ENCODE data around the gene RAB30.
"Not testable (repeated sequence)": the region's sequence is repeated elsewhere in the genome, so short reads cannot be mapped to it uniquely, and the experiment has no call there.

RAB30 gene

GRCh38 chr11:82979824-82980223 is 91.9 kb downstream of the RAB30 start:
- DNase-seq = no peak

DNA sequence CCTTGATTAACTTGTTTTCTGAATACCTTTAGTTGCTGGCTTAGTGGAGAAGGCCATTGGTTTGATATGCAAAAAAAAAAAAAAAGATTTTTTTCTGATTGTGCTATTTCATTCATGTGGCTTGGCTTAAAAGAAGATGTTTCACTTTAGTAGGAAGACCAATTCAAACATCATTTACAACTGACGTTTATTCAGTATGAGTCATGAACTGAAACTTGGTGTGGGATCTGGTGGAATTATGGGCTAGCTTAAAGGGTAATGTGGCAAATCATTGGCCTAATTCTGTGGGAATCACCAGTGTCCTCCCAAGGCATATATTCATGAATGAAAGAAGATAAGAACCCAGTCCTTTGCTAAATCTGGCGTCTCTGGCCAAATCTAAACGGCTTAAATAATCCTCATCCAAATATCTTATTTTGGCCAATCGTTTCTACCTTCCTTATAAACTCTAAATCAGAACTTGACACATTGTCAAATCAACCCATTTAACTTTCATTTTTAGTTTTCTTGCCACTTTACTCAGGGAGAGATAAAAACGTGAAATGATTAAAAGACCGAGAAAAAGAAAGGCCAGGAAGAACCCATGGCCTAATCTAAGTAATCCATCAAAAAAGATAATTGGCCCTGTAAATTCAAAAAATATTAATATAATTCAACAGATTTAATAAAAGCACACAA is 93.1 kb downstream of the RAB30 start:
- no peak for DNase-seq

DNA sequence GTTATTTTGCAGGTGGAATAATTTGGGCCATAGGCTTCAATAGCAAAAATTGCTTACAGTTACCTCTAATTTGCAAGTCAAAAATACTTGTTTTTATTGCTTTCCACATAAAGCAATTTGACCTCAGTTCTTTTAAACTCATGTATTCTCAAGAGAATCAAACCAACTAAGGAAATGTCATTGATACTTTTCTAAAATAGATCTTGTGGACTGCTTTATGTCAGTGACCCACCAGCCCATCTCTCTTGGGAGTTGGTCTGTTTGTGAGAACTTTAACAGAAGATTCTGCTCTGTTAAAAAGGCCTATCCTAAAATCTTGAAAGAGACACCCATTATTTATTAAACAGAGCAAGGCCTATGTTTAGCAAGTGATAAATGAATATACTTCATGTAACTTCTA is 94.9 kb downstream of the RAB30 start:
- no peak for DNase-seq

GRCh38 chr11:82975882-82976281 is 95.8 kb downstream of the RAB30 start:
- no peak for DNase-seq

GRCh38 chr11:82974851-82975250 is 96.8 kb downstream of the RAB30 start:
- DNase-seq = no peak

DNA sequence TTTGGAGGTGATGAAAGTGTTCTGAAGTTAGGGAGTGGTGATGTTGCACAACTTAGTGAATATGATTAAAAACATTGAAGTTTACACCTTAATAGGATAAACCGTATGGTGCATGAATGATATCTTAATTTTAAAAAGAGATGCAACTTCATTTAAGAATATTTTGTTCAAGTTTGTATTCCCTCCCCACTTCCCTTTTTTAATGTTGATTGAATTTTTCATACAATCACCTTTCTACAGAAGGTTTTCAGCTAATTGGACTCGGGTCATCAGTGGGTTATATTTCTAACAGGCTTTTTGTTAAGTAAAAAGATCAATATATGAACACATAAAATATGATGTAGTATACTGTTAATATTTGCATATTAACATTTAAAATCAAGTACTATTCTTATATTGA is 97.6 kb downstream of the RAB30 start:
- no peak for DNase-seq

GRCh38 chr11:82972103-82972502 is 99.6 kb downstream of the RAB30 start:
- no peak for DNase-seq

DNA sequence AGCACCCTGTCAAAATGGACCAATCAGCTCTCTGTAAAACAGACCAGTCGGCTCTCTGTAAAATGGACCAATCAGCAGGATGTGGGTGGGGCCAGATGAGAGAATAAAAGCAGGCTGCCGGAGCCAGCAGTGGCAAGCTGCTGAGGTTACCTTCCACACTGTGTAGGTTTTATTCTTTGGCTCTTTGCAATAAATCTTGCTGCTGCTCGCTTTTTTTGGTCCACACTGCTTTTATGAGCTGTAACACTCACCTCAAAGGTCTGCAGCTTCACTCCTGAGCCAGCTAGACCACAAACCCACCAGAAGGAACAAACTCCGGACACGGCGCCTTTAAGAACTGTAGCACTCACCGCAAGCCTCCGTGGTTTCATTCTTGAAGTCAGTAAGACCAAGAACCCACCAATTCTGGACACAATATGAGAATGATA is 100.2 kb downstream of the RAB30 start:
- DNase-seq = peak; percentile 39

DNA sequence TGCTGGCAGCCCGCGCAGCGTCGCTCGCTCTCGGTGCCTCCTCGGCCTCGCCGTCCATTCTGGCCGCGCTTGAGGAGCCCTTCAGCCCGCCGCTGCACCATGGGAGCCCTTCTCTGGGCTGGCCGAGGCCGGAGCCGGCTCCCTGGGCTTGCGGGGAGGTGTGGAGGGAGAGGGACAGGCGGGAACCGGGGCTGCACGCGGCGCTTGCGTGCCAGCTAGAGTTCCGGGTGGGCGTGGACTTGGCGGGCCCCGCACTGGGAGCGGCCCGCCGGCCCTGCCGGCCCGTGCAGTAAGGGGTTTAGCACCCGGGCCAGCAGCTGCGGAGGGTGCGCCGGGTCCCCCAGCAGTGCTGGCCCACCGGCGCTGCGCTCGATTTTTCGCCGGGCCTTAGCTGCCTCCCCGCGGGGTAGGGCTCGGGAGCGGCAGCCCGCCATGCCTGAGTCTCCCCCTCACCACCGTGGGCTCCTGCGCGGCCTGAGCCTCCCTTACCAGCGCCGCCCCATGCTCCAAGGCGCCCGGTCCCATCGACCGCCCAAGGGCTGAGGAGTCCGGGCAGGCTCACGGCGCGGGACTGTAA is 101.1 kb downstream of the RAB30 start:
- not testable (repeated sequence) for DNase-seq

DNA sequence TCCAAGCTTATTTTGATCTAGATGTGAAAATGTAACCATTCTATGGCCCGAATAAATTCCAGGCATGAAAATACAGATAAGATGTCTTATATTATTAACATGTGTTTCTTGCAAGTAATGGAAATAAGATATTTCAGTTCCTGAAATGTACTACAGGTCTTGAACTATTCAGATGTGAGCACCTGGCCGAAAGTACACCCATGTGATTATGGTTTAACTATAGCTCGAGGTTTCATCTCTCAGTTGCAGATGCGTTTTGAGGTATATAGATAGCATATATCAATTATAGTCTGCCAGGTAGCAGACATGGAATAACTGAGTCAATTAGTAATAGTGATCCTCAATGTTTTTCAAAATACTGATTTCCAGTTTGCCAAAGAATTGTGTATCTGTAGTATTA is 101.9 kb downstream of the RAB30 start:
- no peak for DNase-seq

DNA sequence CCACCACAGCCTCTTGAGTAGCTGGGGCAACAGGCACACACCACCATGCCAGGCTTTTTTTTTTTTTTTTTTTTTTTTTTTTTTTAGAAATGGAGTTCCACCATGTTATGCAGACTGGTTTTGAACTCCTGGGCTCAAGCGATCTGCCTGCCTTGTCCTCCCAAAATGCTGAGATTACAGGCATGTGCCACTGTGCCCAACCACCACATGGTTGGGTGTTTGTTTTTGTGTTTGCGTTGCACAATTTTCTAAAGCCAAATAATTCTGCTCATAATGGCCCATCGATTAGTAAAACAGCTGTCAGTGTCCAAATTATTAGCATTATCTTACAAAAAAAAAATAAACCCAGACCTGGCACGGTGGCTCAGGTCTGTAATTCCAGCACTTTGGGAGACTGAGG is 104.3 kb downstream of the RAB30 start:
- DNase-seq = no peak

DNA sequence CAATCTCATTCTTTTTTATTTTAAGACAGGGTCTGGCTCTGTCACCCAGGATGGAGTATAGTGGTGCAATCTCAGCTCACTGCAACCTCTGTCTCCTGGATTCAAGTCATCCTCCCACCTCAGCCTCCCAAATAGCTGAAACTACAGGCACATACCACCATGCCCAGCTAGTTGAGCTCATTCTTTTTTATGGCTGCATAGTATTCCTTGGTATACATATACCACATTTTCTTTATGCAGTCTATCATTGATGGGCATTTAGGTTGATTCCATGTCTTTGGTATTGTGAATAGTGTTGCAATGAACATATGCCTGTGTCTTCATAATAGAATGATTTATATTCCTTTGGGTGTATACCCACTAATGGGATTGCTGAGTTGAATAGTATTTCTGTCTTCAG is 109.7 kb downstream of the RAB30 start:
- DNase-seq = not testable (repeated sequence)

- DNase-seq = no peak
These were observed 110.9 kb downstream of the RAB30 start for GRCh38 chr11:82960779-82961143.

- DNase-seq = no peak
These were observed 111.5 kb downstream of the RAB30 start for GRCh38 chr11:82959987-82960778.

DNA sequence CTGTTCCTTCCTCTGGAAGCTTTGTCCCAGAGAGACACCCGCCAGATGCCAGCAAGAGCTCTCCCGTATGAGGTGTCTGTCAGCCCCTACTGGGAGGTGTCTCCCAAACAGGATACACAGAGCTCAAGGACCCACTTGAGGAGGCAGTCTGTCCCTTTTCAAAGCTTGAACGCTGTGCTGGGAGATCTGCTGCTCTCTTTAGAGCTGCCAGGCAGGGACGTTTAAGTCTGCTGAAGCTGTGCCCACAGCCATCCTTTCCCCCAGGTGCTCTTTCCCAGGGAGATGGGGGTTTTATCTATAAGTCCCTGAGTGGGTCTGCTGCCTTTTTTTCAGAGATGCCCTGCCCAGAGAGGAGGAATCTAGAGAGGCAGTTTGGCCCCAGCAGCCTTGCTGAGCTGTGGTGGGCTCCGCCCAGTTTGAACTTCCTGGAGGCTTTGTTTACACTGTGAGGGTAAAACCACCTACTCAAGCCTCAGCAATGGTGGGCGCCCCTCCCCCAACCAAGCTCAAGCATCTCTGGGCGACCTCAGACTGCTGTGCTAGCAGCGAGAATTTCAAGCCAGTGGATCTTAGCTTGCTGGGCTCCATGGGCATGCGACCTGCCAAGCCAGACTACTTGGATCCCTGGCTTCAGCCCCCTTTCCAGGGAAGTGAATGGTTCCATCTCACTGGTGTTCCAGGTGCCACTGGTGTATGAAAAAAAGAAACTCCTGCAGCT is 115.8 kb downstream of the RAB30 start:
- DNase-seq = peak; percentile 58

GRCh38 chr11:82950502-82950901 is 121.2 kb downstream of the RAB30 start:
- DNase-seq = not testable (repeated sequence)

DNA sequence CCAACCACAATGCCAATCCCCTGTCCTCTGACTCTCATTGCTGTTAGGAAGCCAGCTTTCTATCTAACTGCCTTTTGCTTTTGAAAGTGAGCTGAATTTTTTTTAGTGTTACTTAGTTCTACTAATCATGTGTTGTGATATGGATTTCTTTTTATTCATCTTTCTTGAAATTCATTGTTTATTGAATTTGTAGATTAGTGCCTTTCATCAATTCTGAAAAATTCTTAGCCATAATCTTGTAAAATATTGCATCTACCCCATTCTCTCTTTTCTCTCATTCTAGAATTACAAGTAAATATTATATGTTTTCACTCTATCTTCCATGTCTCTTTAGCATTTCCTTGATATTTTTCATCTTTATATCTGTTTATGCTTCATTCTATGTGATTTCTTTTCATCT is 122.3 kb downstream of the RAB30 start:
- no peak for DNase-seq

- no peak for DNase-seq
These were observed 126.0 kb downstream of the RAB30 start for GRCh38 chr11:82945682-82946081.

- DNase-seq = not testable (repeated sequence)
These were observed 126.7 kb downstream of the RAB30 start for GRCh38 chr11:82945041-82945440.

- no peak for DNase-seq
These were observed 127.5 kb downstream of the RAB30 start for GRCh38 chr11:82944198-82944597.

DNA sequence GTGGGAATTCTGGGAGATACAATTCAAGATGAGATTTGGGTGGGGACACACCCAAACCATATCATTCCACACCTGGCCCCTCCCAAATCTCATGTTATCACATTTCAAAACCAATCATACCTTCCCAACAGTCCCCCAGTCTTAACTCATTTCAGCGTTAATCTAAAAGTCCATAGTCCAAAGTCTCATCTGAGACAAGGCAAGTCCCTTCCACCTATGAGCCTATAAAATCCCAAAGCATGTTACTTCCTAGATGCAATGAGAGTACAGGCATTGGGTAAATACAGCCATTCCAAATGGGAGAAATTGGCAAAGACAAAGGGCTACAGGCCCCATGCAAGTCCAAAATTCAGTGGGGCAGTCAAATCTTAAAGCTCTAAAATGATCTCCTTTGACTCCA is 128.3 kb downstream of the RAB30 start:
- DNase-seq = not testable (repeated sequence)

DNA sequence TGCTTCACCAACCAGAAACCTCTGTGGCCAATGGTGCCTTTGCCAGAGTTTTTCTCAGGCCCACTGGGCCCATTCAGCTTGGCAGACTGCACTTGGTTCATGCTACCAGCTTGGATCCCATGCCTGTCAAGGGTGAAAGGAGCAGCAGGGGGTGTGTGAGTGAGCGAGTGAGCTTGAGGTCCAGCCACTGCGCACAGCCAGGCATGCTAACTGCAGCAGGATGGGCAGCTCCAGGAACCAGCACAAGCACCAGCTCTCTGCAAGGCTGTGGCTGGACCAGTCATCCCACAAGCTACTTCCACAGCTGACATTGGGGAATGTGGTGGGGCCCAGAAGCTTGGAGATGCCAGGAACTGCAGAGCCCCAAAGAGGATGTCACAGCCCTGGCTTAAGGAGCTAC is 129.3 kb downstream of the RAB30 start:
- DNase-seq = no peak

GRCh38 chr11:82939456-82939855 is 132.2 kb downstream of the RAB30 start:
- DNase-seq = no peak

DNA sequence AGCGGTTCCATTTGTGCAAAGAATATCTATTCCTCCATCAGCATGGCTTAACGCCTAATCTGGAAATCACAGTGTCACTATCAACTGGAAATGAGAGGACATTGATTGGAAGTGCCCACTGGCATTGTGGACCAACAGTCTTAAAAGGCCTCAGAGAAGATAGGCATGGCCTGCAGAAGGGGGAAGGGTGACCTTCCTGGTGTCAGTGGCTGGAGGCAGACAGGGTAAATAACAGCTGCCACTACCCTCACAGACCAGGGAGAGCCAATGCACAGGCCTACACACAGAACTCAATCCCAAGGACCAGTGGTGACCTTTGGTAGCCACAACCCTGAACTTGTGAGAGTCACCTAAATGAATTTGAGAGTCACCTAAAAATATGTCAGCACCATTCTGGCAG is 134.1 kb downstream of the RAB30 start:
- DNase-seq = no peak

Measured in activated naive CD4-positive, alpha-beta T cell treated with Interleukin-2 at 50 U/mL for 16 hours (primary cell).